Activated CD4-positive, alpha-beta T cell treated with anti-CD3 and anti-CD28 coated beads for 4 hours (primary cell): ENCODE data around the gene GTF2H4.
"Not testable (repeated sequence)": the region's sequence is repeated elsewhere in the genome, so short reads cannot be mapped to it uniquely, and the experiment has no call there.

Source experiments
- DNase-seq, 2 donors: peaks; one replicate each; pipeline ENCODE4 v3.0.0-alpha.2; 2020

Gene GTF2H4

GRCh38 chr6:30895343-30895742, 12.7 kb upstream of the GTF2H4 start:
- DNase-seq: no peak

GRCh38 chr6:30896541-30896940, 11.5 kb upstream of the GTF2H4 start:
- no peak for DNase-seq

- no peak for DNase-seq
Observed at GRCh38 chr6:30897882-30898281, 10.1 kb upstream of the GTF2H4 start.

- DNase-seq: no peak
Observed at GRCh38 chr6:30898750-30899360, 9.2 kb upstream of the GTF2H4 start.

- DNase-seq: no peak
Observed at GRCh38 chr6:30900863-30901417, 7.1 kb upstream of the GTF2H4 start.

- no peak for DNase-seq
Observed at GRCh38 chr6:30901436-30901835, 6.6 kb upstream of the GTF2H4 start.

GRCh38 chr6:30902196-30902595, 5.8 kb upstream of the GTF2H4 start:
- DNase-seq: not testable (repeated sequence)

GRCh38 chr6:30902709-30903108, 5.3 kb upstream of the GTF2H4 start:
- DNase-seq: no peak

GRCh38 chr6:30903236-30903635, 4.8 kb upstream of the GTF2H4 start:
- DNase-seq: no peak

- DNase-seq: not testable (repeated sequence)
Observed at GRCh38 chr6:30907290-30907757, 683 bp upstream of the GTF2H4 start.

GRCh38 chr6:30908700-30909099, 693 bp downstream of the GTF2H4 start:
- no peak for DNase-seq

- DNase-seq: not testable (repeated sequence)
Observed at GRCh38 chr6:30910473-30910872, 2.5 kb downstream of the GTF2H4 start.

GRCh38 chr6:30912746-30913520, 4.9 kb downstream of the GTF2H4 start:
- DNase-seq: no peak

GRCh38 chr6:30913721-30914075, 5.7 kb downstream of the GTF2H4 start:
- no peak for DNase-seq

- peak; percentile 83 to 84 for DNase-seq
Observed at GRCh38 chr6:30914076-30914853, 6.3 kb downstream of the GTF2H4 start, which contains the start of gene VARS2. Gene VARS2 (plus strand): TSS chr6:30914238. CDS start chr6:30914837, 599 bp downstream.

- DNase-seq: no peak
Observed at GRCh38 chr6:30914854-30915590, 7.0 kb downstream of the GTF2H4 start.

- DNase-seq: peak in 1 of 2 donors; percentile 11
Observed at GRCh38 chr6:30915591-30915946, 7.6 kb downstream of the GTF2H4 start.

GRCh38 chr6:30917041-30917440, 9.0 kb downstream of the GTF2H4 start:
- no peak for DNase-seq

- DNase-seq: no peak
Observed at GRCh38 chr6:30917487-30917886, 9.5 kb downstream of the GTF2H4 start.

- no peak for DNase-seq
Observed at GRCh38 chr6:30918670-30919069, 10.7 kb downstream of the GTF2H4 start.

GRCh38 chr6:30922447-30922852, 14.4 kb downstream of the GTF2H4 start:
- DNase-seq: no peak

- not testable (repeated sequence) for DNase-seq
Observed at GRCh38 chr6:30924040-30924627, 16.1 kb downstream of the GTF2H4 start.
